GM18867 (cell line): ENCODE measurements around the gene ATP6V0A1.

Source experiments
- ATAC-seq: cut with Tn5 transposase; IDR thresholded peaks from one replicate; pipeline ENCODE4 v1.9.1; 2021; ENCODE audit warnings: mild to moderate bottlenecking, moderate library complexity; ENCODE audit not compliant: unreplicated experiment

The ATP6V0A1 gene

GRCh38 chr17:42518046-42518754 is 59.5 kb downstream of the ATP6V0A1 start:
- ATAC-seq = no peak

- no peak for ATAC-seq
These were observed 60.3 kb downstream of the ATP6V0A1 start for GRCh38 chr17:42518755-42519545.

GRCh38 chr17:42519546-42520491 is 61.1 kb downstream of the ATP6V0A1 start:
- no peak for ATAC-seq

GRCh38 chr17:42520540-42520951 is 61.9 kb downstream of the ATP6V0A1 start:
- no peak for ATAC-seq

- no peak for ATAC-seq
These were observed 62.4 kb downstream of the ATP6V0A1 start for GRCh38 chr17:42521036-42521435.

GRCh38 chr17:42521666-42522262 is 63.1 kb downstream of the ATP6V0A1 start:
- no peak for ATAC-seq

- ATAC-seq = no peak
These were observed 63.6 kb downstream of the ATP6V0A1 start for GRCh38 chr17:42522263-42522790.

- ATAC-seq = no peak
These were observed 64.2 kb downstream of the ATP6V0A1 start for GRCh38 chr17:42522798-42523278.

GRCh38 chr17:42525221-42525620 is 66.5 kb downstream of the ATP6V0A1 start:
- no peak for ATAC-seq

GRCh38 chr17:42526031-42526444 is 67.4 kb downstream of the ATP6V0A1 start:
- no peak for ATAC-seq

- ATAC-seq = no peak
These were observed 69.3 kb downstream of the ATP6V0A1 start for GRCh38 chr17:42527932-42528331.

- ATAC-seq = no peak
These were observed 70.4 kb downstream of the ATP6V0A1 start for GRCh38 chr17:42529061-42529460.

- no peak for ATAC-seq
These were observed 72.3 kb downstream of the ATP6V0A1 start for GRCh38 chr17:42530952-42531454.

GRCh38 chr17:42531455-42532354 is 73.0 kb downstream of the ATP6V0A1 start:
- no peak for ATAC-seq

- ATAC-seq = no peak
These were observed 76.7 kb downstream of the ATP6V0A1 start for GRCh38 chr17:42535155-42536047.

- peak; percentile 85 for ATAC-seq
These were observed 77.3 kb downstream of the ATP6V0A1 start, which contains the start of gene NAGLU for GRCh38 chr17:42536048-42536371. TSS of gene NAGLU (plus strand) at chr17:42536241. CDS start at chr17:42536273, 32 bp downstream.

- peak; percentile 64 for ATAC-seq
These were observed 77.9 kb downstream of the ATP6V0A1 start for GRCh38 chr17:42536372-42537155.
